WTC11 (cell line): ENCODE data around the gene NUDT4B.
"Not testable (repeated sequence)": the region's sequence is repeated elsewhere in the genome, so short reads cannot be mapped to it uniquely, and the experiment has no call there.

ENCODE experiments used
- ATF1 ChIP-seq: sonication (generic); formaldehyde crosslinking; IDR thresholded peaks from 2 replicates; pipeline ENCODE4 v1.8.1; 2023; ENCODE audit warnings: mild to moderate bottlenecking, moderate library complexity, missing genetic modification reagents
- CREB1 ChIP-seq: sonication (generic); formaldehyde crosslinking; IDR thresholded peaks from 2 replicates; pipeline ENCODE4 v1.8.0; 2023; ENCODE audit warnings: mild to moderate bottlenecking, missing genetic modification reagents
- E2F4 ChIP-seq: sonication (generic); formaldehyde crosslinking; IDR thresholded peaks from 2 replicates; pipeline ENCODE4 v1.8.1; 2022; ENCODE audit warnings: low read depth, mild to moderate bottlenecking, moderate library complexity, missing genetic modification reagents, borderline replicate concordance
- FOXK1 ChIP-seq: sonication (generic); formaldehyde crosslinking; IDR thresholded peaks from 2 replicates; pipeline ENCODE4 v1.8.0; 2022; ENCODE audit warnings: mild to moderate bottlenecking, moderate library complexity, missing genetic modification reagents
- MAX ChIP-seq: sonication (generic); formaldehyde crosslinking; IDR thresholded peaks from 2 replicates; pipeline ENCODE4 v1.8.0; 2022; ENCODE audit warnings: mild to moderate bottlenecking, missing genetic modification reagents
- NR2C2 ChIP-seq: sonication (generic); formaldehyde crosslinking; IDR thresholded peaks from 2 replicates; pipeline ENCODE4 v1.8.0; 2022; ENCODE audit warnings: mild to moderate bottlenecking, missing genetic modification reagents
- NR3C1 ChIP-seq: sonication (generic); formaldehyde crosslinking; conservative IDR thresholded peaks from 2 replicates; pipeline ENCODE4 v1.8.1; 2023; ENCODE audit warnings: low read depth, mild to moderate bottlenecking, missing genetic modification reagents
- SMAD4 ChIP-seq: sonication (generic); formaldehyde crosslinking; IDR thresholded peaks from 2 replicates; pipeline ENCODE4 v1.8.0; 2022; ENCODE audit warnings: mild to moderate bottlenecking, missing genetic modification reagents
- STAT6 ChIP-seq: sonication (generic); formaldehyde crosslinking; conservative IDR thresholded peaks from 2 replicates; pipeline ENCODE4 v1.8.1; 2023; ENCODE audit warnings: mild to moderate bottlenecking, low read depth, missing genetic modification reagents, moderate library complexity
- TEAD4 ChIP-seq: sonication (generic); formaldehyde crosslinking; IDR thresholded peaks from 2 replicates; pipeline ENCODE4 v1.8.0; 2022; ENCODE audit warnings: mild to moderate bottlenecking, missing genetic modification reagents
- TF ChIP-seq, protein P1 (sequence below): fragments of 200-600 bp; IDR thresholded peaks from 2 replicates; pipeline ENCODE4 v1.8.0; 2022; ENCODE audit warnings: antibody characterized with exemption
- TF ChIP-seq, protein P2 (sequence below): sonication (generic); formaldehyde crosslinking; IDR thresholded peaks from 2 replicates; pipeline ENCODE4 v1.8.0; 2023; ENCODE audit warnings: mild to moderate bottlenecking, missing genetic modification reagents
- TF ChIP-seq, protein P3 (sequence below): sonication (generic); formaldehyde crosslinking; IDR thresholded peaks from 2 replicates; pipeline ENCODE4 v1.8.0; 2023; ENCODE audit warnings: missing genetic modification reagents
- TF ChIP-seq, protein P4 (sequence below): sonication (generic); formaldehyde crosslinking; IDR thresholded peaks from 2 replicates; pipeline ENCODE4 v1.8.0; 2022; ENCODE audit warnings: missing genetic modification reagents

- TF ChIP-seq, protein P1, sequence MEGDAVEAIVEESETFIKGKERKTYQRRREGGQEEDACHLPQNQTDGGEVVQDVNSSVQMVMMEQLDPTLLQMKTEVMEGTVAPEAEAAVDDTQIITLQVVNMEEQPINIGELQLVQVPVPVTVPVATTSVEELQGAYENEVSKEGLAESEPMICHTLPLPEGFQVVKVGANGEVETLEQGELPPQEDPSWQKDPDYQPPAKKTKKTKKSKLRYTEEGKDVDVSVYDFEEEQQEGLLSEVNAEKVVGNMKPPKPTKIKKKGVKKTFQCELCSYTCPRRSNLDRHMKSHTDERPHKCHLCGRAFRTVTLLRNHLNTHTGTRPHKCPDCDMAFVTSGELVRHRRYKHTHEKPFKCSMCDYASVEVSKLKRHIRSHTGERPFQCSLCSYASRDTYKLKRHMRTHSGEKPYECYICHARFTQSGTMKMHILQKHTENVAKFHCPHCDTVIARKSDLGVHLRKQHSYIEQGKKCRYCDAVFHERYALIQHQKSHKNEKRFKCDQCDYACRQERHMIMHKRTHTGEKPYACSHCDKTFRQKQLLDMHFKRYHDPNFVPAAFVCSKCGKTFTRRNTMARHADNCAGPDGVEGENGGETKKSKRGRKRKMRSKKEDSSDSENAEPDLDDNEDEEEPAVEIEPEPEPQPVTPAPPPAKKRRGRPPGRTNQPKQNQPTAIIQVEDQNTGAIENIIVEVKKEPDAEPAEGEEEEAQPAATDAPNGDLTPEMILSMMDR: not testable (repeated sequence)
- not testable (repeated sequence) for TF ChIP-seq CREB1 (CRISPR knock-in tag); SMAD4; NR3C1; NR2C2; E2F4 (CRISPR knock-in tag); MAX (CRISPR knock-in tag); STAT6 (CRISPR knock-in tag); ATF1 (CRISPR knock-in tag); TEAD4 (CRISPR knock-in tag); FOXK1 (CRISPR knock-in tag)
- TF ChIP-seq, protein P2, sequence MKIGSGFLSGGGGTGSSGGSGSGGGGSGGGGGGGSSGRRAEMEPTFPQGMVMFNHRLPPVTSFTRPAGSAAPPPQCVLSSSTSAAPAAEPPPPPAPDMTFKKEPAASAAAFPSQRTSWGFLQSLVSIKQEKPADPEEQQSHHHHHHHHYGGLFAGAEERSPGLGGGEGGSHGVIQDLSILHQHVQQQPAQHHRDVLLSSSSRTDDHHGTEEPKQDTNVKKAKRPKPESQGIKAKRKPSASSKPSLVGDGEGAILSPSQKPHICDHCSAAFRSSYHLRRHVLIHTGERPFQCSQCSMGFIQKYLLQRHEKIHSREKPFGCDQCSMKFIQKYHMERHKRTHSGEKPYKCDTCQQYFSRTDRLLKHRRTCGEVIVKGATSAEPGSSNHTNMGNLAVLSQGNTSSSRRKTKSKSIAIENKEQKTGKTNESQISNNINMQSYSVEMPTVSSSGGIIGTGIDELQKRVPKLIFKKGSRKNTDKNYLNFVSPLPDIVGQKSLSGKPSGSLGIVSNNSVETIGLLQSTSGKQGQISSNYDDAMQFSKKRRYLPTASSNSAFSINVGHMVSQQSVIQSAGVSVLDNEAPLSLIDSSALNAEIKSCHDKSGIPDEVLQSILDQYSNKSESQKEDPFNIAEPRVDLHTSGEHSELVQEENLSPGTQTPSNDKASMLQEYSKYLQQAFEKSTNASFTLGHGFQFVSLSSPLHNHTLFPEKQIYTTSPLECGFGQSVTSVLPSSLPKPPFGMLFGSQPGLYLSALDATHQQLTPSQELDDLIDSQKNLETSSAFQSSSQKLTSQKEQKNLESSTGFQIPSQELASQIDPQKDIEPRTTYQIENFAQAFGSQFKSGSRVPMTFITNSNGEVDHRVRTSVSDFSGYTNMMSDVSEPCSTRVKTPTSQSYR (CRISPR knock-in tag): not testable (repeated sequence)
- TF ChIP-seq, protein P3, sequence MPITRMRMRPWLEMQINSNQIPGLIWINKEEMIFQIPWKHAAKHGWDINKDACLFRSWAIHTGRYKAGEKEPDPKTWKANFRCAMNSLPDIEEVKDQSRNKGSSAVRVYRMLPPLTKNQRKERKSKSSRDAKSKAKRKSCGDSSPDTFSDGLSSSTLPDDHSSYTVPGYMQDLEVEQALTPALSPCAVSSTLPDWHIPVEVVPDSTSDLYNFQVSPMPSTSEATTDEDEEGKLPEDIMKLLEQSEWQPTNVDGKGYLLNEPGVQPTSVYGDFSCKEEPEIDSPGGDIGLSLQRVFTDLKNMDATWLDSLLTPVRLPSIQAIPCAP: not testable (repeated sequence)
- TF ChIP-seq, protein P4, sequence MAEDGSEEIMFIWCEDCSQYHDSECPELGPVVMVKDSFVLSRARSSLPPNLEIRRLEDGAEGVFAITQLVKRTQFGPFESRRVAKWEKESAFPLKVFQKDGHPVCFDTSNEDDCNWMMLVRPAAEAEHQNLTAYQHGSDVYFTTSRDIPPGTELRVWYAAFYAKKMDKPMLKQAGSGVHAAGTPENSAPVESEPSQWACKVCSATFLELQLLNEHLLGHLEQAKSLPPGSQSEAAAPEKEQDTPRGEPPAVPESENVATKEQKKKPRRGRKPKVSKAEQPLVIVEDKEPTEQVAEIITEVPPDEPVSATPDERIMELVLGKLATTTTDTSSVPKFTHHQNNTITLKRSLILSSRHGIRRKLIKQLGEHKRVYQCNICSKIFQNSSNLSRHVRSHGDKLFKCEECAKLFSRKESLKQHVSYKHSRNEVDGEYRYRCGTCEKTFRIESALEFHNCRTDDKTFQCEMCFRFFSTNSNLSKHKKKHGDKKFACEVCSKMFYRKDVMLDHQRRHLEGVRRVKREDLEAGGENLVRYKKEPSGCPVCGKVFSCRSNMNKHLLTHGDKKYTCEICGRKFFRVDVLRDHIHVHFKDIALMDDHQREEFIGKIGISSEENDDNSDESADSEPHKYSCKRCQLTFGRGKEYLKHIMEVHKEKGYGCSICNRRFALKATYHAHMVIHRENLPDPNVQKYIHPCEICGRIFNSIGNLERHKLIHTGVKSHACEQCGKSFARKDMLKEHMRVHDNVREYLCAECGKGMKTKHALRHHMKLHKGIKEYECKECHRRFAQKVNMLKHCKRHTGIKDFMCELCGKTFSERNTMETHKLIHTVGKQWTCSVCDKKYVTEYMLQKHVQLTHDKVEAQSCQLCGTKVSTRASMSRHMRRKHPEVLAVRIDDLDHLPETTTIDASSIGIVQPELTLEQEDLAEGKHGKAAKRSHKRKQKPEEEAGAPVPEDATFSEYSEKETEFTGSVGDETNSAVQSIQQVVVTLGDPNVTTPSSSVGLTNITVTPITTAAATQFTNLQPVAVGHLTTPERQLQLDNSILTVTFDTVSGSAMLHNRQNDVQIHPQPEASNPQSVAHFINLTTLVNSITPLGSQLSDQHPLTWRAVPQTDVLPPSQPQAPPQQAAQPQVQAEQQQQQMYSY: not testable (repeated sequence)
These were observed 11.6 kb downstream of the NUDT4B start for GRCh38 chr1:148760206-148760605.
